Ovary (tissue), 9 donors: ENCODE results near the gene DLEC1. TPM values are rescaled to one million over a fixed set of nuclear protein-coding genes. Genes with fewer than 3 reads are reported as not detected.

Source experiments
- DNase-seq, 5 donors: peaks; one replicate each; pipeline ENCODE4 v3.0.0-alpha.2; 2019 to 2020
- H3K27ac ChIP-seq, 2 donors: fragments of 200-600 bp; one replicate each; pipeline versions ENCODE4 v1.5.1 to v1.8.0; 2019 to 2022
- H3K27me3 ChIP-seq: fragments of 200-600 bp; one replicate; pipeline ENCODE4 v1.8.0; 2022
- H3K36me3 ChIP-seq: fragments of 200-600 bp; sonication (generic); one replicate; pipeline ENCODE4 v1.5.1; 2019
- H3K4me1 ChIP-seq: one replicate; pipeline ENCODE4 v1.8.1; 2013; ENCODE audit warnings: mild to moderate bottlenecking, moderate library complexity; ENCODE audit not compliant: insufficient read depth
- H3K4me3 ChIP-seq: fragments of 200-600 bp; sonication (generic); one replicate; pipeline ENCODE4 v1.5.1; 2017
- H3K9me3 ChIP-seq, 2 donors: fragments of 200-600 bp in 1 of 2; sonication (generic) in 1 of 2; one replicate each; pipeline versions ENCODE4 v1.5.1 to v1.8.1; 2013 to 2019; ENCODE audit warnings: mild to moderate bottlenecking in 1 of 2, moderate library complexity in 1 of 2
- EP300 ChIP-seq: sonication (generic); formaldehyde crosslinking; IDR thresholded peaks from one replicate; pipeline ENCODE4 v1.6.1; 2017; ENCODE audit warnings: antibody characterized with exemption
- POLR2A ChIP-seq: fragments of 450-650 bp; IDR thresholded peaks from one replicate; pipeline ENCODE4 v1.6.1; 2017; ENCODE audit warnings: antibody characterized with exemption, mild to moderate bottlenecking, moderate library complexity
- WGBS, 3 donors: extraction: QIAGEN DNeasy Blood & Tissue Kit in 1 of 3; methylation state at CpG; one replicate each; pipeline versions ENCODE4 v1.1.5 to v1.1.7; 2013 to 2017; 5-methylcytosine and 5-hydroxymethylcytosine counted together
- intact Hi-C, 4 donors: fragments of 100-400 bp; cut with DNase I; formaldehyde crosslinking; loops; one replicate each; pipeline versions ENCODE4 v1.11.0 to v1.15.1; 2022 to 2023
- polyA plus RNA-seq, 2 donors: library from polyadenylated mRNA; stranded (reverse); fragments of 200-250 nt in 1 of 2; fragments of 350-450 nt in 1 of 2; fragmentation: Illumina TruSeq in 1 of 2; extraction: RNeasy Lipid Tissue Mini Kit (QIAGEN cat#74804) in 1 of 2; gene quantifications; one replicate each; pipeline ENCODE4 v1.2.3, GENCODE V29; 2013 to 2014
- total RNA-seq, 7 donors: library from RNA; depleted of rRNA in 2 of 7; stranded (reverse); fragments of >200 nt in 2 of 7; fragmentation: NEBNext Ultra II Directional in 3 of 7; extraction: Animal tissue kit (Norgen Biotek cat#: 25700) in 3 of 7; gene quantifications; one replicate each; pipeline versions ENCODE4 v1.1.0 to v1.2.4, GENCODE V29; 2016 to 2023
- TF ChIP-seq, protein P1 (sequence below), 3 donors: fragments of 450-650 bp in 2 of 3; fragments of 200-600 bp in 1 of 3; IDR thresholded peaks; one replicate each; pipeline versions ENCODE4 v1.5.1 to v1.8.0; 2016 to 2022; ENCODE audit warnings: antibody characterized with exemption in 3 of 3, mild to moderate bottlenecking in 1 of 3
- donor health status: DM: no; HTN: no; CAD: no; lungs with moderate emphysema.
- donor health status: DM: no; HTN: no; CAD: no.
- donor health status: Bipolar disorder and iron deficiency.
- donor health status: DM: yes; HTN: yes; CAD: no.
- donor health status: DM: no; HTN: no; CAD: no.
- donor health status: DM: yes; HTN: yes; CAD: no.

The DLEC1 gene
- total and polyA plus RNA-seq, 9 donors, result 0.93 to 23.8 (median 3.0) TPM

DNA sequence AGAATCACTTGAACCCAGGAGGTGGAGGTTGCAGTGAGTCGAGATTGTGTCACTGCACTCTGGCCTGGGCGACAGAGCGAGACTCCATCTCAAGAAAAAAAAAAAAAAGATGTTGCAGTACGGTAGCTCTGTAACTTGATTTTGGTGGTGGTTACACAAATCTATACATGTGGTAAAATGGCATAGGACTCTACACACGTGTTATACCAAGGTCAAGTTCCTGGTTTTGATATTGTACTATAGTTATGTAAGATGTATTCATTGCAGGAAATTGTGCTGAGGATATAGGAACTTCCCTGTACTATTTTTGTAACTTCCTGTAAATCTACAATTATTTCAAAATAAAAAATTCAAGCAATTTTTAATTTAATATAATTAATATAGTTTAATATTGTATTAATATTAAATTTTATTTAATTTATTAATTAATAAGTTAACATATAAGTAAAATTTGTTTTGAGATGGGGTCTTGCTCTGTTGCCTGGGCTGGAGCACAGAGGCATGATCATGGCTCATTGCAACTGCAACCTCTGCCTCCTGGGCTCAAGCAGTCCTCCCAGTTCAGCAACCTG, 109.4 kb downstream of the DLEC1 start:
- 78 to 83% (median 78%) methylated on average over 5 of the region's 5 CpGs for WGBS, 3 donors
- H3K27ac ChIP-seq, result no peak overlapping the region

DNA sequence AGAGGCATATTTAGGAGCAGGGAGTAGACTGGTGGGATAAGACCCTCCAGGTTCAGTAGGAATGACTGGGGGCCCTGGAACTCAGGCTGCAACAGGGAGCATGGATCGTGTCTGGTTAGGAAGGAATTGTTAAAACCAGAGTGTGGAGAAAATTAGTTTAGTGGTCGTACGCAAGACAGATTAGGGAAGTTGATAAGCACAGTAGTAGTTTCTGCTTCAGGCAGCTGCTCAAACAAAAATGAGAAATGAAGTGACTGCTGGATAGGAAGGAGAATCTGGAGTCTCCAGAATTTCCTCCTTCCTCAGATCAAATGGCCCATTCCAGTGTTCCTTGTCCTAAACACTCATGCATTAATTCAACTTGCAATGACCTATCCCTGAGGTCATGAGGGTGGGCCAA, 110.7 kb downstream of the DLEC1 start:
- TF ChIP-seq, protein P1, sequence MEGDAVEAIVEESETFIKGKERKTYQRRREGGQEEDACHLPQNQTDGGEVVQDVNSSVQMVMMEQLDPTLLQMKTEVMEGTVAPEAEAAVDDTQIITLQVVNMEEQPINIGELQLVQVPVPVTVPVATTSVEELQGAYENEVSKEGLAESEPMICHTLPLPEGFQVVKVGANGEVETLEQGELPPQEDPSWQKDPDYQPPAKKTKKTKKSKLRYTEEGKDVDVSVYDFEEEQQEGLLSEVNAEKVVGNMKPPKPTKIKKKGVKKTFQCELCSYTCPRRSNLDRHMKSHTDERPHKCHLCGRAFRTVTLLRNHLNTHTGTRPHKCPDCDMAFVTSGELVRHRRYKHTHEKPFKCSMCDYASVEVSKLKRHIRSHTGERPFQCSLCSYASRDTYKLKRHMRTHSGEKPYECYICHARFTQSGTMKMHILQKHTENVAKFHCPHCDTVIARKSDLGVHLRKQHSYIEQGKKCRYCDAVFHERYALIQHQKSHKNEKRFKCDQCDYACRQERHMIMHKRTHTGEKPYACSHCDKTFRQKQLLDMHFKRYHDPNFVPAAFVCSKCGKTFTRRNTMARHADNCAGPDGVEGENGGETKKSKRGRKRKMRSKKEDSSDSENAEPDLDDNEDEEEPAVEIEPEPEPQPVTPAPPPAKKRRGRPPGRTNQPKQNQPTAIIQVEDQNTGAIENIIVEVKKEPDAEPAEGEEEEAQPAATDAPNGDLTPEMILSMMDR (IDR thresholded peaks at IDR 0.05), result no peak
- TF ChIP-seq POLR2A, result no peak
- TF ChIP-seq EP300, result no peak
- WGBS, 3 donors, result 55 to 86% (median 75%) methylated on average over 3 of the region's 3 CpGs
- no peaks in the 10 kb centered on the region for H3K4me1 ChIP-seq
- no peaks in the 10 kb centered on the region for H3K36me3 ChIP-seq
- intact Hi-C loops, result no loop called here
- H3K27ac ChIP-seq, result no peak overlapping the region
- no peak for DNase-seq
- H3K4me3 ChIP-seq, result no peak overlapping the region
- no peaks in the 10 kb centered on the region for H3K9me3 ChIP-seq
- no peaks in the 10 kb centered on the region for H3K27me3 ChIP-seq

More for the DNA sequence above, 109.4 kb downstream of the DLEC1 start:
- no peaks in the 10 kb centered on the region for H3K4me1 ChIP-seq
- H3K27me3 ChIP-seq, result no peaks in the 10 kb centered on the region
- H3K36me3 ChIP-seq, result no peaks in the 10 kb centered on the region
- no peaks in the 10 kb centered on the region for H3K9me3 ChIP-seq
- TF ChIP-seq EP300, result no peak
- no peak for TF ChIP-seq POLR2A
- TF ChIP-seq, protein P1 (IDR thresholded peaks at IDR 0.05), result no peak
- DNase-seq, result no peak
- no peak overlapping the region for H3K4me3 ChIP-seq
- intact Hi-C loops, result no loop called here

DNA sequence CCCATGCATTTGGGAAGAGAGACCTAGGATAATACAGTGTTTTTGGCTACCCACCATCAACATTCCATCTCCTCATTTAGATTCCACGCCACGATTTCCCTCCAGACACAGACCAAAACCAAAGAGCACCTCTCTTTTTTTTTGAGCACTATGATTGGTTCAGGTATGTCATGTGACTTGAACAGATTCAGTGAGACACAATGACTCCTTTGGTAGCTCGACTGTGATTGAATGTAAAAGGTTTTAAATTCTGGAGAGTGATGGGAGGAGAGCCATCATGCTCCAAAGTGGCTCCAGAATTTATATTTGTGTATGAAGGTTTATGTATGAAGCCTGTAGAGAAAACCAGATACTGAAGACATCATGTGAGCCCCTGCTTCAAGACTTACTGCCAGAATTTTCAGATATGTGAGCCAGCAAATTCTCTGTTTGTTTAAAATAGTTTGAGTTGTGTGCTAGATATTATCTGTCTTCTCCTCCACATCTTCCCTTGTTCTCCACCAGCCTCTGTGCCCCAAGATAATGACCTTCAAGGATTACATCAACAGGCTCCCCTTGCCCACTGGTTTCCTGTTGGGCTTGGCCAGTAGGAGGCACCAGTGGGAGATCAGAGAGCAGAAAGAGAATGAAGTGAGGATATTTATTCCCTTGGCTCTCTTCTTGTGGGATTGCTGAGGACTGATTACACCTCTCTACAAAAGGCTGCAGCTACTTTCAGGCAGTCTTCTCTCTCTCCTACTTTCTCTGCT, 111.9 kb downstream of the DLEC1 start:
- no peaks in the 10 kb centered on the region for H3K4me1 ChIP-seq
- no peak overlapping the region for H3K4me3 ChIP-seq
- no peaks in the 10 kb centered on the region for H3K27me3 ChIP-seq
- TF ChIP-seq, protein P1 (IDR thresholded peaks at IDR 0.05), result no peak
- no peak for TF ChIP-seq POLR2A
- no peak for TF ChIP-seq EP300
- H3K9me3 ChIP-seq, result no peaks in the 10 kb centered on the region
- WGBS, 3 donors, result 71 to 78% (median 78%) methylated on average over 3 of the region's 3 CpGs
- DNase-seq, result no peak
- no peaks in the 10 kb centered on the region for H3K36me3 ChIP-seq
- no peak overlapping the region for H3K27ac ChIP-seq
- intact Hi-C loops, result no loop called here

DNA sequence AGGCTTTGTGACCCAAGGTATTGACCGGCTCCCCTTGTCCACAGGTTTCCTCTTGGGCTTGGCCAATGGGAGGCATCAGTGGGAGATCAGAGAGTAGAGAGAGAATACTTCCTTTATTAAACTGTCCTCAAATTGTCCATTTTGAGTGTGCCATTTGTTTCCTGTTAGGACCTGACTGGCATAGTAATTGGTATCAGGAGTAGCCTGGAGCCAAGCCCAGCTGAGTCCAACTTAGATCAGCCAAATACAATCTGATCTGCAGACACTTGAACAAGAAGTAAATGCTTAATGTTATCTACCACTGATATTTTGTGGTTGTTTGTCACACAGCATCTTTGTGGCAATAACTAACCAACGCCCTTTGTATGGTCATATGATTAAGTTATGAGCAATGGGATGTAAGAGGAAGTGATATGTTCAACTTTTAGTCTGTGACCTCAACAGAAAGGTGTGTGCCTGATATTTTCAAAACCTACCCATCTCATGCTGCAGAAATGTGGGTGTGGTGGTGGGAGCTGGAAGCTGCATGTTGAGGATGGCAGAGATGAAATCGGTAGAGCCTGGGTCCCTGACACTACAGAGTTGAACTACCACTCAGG, 112.8 kb downstream of the DLEC1 start:
- no peaks in the 10 kb centered on the region for H3K4me1 ChIP-seq
- H3K4me3 ChIP-seq, result no peak overlapping the region
- WGBS, 3 donors, result 95 to 96% (median 96%) methylated on average over 3 of the region's 3 CpGs
- H3K36me3 ChIP-seq, result no peaks in the 10 kb centered on the region
- no peak overlapping the region for H3K27ac ChIP-seq
- H3K27me3 ChIP-seq, result no peaks in the 10 kb centered on the region
- intact Hi-C loops, result no loop called here
- DNase-seq, result no peak
- TF ChIP-seq EP300 (no peak), POLR2A (no peak)
- TF ChIP-seq, protein P1 (IDR thresholded peaks at IDR 0.05), result no peak
- no peaks in the 10 kb centered on the region for H3K9me3 ChIP-seq
